ENCODE measurements around the gene RARG.
"Not testable (repeated sequence)": the region's sequence is repeated elsewhere in the genome, so short reads cannot be mapped to it uniquely, and the experiment has no call there.

Gene RARG

GRCh38 chr12:53166837-53167236 is 65.2 kb downstream of the RARG start:
- DNase-seq = no peak

DNA sequence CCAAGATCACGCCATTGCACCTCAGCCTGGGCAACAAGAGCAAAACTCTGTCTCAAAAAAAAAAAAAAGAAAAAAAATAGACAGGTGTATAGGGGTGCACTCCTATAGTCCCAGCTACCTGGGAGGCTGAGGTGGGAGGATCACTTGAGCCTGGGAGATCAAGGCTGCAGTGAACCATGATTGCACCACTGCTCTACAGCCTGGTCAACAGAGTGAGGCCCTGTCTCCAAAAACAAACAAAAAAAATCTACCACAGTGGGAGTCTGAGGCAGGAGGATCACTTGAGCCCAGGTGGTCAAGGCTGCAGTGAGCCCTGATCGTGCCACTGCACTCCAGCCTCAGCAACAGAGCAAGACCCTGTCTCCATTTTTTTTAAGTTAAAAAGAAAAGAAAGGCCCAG is 69.0 kb downstream of the RARG start:
- not testable (repeated sequence) for DNase-seq

DNA sequence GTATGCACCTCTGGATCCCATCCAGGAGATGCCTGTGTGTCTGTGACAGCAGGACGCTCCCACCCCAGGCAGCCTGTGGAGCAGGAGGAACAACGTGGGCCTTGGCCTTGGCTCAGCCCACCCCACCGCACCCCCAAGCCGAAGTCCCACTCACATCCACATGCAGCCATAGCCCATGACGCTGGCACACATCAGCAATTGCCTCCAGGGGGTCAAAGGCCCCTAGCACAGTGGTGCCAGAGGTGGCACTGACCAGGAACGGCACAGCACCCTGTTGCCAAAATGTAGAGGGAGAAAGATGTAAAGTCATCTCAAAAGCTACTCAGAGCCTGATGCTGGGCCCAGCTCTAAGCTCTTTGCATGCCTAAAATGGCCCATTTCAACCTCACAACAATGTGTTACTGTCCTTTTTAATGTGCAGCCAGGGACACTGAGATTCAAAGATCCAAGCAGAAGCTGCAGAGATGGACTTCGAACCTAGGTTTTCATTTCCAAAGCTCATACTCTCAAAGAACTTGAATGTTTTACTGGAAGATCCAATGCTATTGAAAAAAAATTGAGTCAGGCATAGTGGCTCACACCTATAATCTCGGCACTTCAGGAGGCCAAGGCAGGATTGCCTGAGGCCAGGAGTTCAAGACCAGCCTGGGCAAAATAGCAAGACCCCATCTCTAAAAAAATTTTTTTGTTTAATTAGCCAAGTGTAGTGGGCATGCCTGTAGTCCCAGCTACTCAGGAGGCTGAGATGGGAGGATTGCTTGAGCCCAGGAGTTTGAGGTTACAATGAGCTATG is 70.7 kb downstream of the RARG start:
- DNase-seq = no peak

GRCh38 chr12:53160673-53161072 is 71.3 kb downstream of the RARG start:
- DNase-seq = no peak
